Stimulated activated CD8-positive, alpha-beta memory T cell treated with anti-CD3 and anti-CD28 coated beads, Interleukin-2, amount 100 ng/mL, for 1 hour (primary cell): ENCODE measurements around the gene NAPG.
A peak's percentile ranks its signal among the peaks of the same experiment; 100 is the strongest.
"Not testable (repeated sequence)": the region's sequence is repeated elsewhere in the genome, so short reads cannot be mapped to it uniquely, and the experiment has no call there.

ENCODE experiments used
- DNase-seq, 2 donors: peaks; one replicate each; pipeline ENCODE4 v3.0.0-alpha.2; 2020; ENCODE audit warnings: low read depth in 2 of 2

NAPG gene

GRCh38 chr18:10525697-10526560, at the start of gene NAPG:
Gene NAPG, plus strand, starts transcription at chr18:10526027. Its CDS starts 76 bp downstream, at chr18:10526103.
- DNase-seq: peak; percentile 71 to 80

DNA sequence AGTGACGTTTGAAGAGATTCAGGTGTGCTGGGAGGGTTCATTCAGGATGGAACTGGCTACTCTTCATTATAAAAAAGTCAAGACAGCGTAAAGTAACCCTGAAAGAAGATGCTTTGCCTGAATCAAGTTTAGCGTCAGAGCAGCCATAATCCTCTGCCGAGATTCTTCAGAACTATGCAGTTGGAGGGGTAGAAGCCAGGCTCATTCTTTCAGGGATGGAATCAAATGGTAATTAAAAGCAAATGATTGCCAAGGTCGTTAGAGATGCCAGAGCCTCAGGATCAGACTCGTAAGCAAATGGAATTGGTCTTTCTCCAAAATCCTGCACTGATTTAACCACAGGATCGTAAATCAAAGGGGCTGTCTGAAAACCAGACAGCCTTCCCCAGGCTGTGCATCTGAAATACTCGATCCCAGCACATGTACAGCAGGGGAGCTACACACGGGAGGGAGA, 49.5 kb upstream of the NAPG start:
- DNase-seq: no peak

DNA sequence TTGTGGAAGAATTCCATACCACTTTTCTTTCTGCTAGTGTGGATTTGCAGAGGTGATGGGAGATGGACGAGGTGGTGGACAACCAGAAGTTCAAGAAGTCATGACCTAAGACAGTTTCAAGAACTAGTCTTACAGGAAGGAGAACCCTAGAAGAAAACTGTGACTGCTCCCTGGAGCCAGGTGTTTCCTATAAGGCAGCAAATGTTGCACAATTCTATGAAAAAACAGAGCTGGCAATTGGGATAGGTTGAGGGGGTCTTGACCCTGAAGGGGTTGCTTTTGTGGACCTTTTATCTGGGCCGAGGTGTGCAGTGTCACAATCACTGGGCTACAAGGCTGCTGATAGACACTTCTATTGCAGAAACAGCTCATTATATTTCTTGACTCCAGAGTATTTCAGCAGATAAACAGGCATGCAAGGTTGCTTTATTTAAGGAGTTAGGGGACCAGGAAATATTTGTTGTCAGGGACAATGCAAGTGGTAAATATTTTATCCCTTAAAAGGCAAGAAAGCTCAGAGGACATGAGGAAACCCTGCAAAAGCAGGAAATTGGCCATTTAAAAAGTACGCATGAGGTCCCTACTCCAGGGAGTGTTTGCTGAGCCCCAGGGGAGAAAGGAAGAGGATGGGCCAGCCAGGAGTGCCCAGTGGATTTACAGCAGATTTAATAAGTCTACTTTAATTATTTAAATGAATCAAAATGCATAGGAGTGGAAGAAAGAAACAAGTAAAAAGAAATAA, 48.5 kb upstream of the NAPG start:
- no peak for DNase-seq

- no peak for DNase-seq
Measured at GRCh38 chr18:10477863-10478260, 48.0 kb upstream of the NAPG start.

DNA sequence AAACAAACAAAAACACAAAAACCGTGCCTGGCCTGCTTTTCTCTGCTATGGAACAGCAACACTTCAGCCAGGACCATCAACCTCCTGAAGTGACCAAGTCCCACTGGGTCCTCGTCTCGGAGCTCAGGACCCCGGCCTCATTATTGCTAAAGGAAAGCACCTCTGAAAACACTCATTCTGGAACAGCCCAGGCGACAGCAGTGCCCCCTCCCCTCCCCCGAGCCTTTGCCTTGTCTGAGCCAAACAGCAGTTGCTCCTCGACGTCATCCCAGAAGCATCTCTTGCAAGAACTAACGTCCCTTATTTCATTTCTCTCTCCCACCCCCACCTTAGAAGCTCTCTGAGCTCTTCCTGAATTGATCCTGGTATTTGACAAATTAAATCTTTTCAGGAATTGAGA, 44.0 kb upstream of the NAPG start:
- no peak for DNase-seq

DNA sequence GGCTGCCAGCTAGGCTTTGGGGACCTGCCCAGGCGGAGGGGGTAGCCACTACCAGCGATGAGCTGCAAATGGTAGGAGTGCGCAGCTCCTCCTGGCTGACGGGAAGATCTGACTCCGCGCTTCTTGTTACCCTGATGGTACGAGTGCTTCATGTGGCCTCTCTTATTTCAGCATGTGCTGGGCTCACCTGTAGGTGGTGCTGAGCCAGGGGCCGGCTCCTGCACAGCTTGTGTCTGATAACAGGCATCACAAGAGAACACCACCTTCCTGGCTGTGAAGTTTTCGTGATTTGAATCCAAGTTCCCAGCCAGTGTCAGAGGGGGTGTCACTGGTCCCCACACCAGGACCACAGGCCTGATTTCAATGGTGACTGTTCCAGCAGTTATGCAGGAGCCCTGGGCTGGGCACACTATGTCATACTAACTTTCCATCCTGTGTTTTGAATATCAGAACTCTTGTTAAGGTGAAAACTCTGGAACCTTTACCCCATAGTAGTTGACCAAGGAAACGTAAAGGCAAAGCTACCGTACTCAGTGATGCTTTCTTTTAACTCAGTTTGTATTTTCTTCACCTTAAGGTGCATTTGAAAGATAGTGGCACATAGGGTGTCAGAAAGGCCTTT, 43.4 kb upstream of the NAPG start:
- no peak for DNase-seq

DNA sequence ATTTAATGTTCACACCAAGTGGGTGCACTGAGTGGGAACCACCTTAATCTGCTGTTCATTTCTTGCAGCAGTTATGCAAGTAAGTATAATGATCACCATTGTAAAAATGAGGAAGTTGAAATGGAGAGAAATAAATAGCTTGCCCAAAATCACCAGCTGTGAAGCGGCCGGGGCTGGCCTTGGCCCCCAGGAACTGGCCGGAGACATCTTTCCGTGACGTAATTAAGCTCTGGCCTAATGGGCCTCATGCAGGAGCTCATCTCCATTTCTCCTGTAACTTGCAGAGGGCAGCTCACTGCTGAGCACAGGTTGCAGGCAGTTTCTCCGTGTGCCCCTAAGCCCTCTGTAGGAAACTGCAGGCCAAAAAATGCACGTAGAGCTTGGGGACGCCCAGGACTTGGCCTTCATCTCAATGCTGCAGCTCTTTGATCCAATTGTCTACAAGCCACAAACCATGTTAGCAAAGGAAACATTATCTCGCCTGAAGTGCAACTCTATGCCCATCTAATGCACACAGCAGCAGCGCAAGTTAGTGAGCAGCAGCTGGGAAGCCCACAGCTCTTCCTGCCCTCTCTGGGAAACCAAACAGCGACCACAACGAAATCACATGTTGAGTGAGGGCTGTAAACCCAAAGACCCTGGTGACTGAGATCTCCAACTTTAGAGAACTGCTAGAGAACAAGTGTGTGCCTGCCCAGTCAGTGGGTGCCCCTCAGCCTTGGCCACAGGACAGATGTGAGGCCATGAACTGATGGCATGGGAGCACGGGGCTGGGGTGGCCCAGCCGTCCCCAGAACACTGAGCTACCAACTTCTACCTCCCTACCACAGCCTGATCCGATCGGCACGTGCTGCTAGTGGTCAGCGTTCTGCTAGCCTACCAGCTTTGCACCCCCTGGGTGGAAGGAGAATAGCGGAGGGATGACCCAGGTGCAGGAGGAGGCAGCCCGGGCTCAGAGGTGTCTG, 42.6 kb upstream of the NAPG start:
- DNase-seq: no peak

GRCh38 chr18:10485475-10485874, 40.4 kb upstream of the NAPG start:
- no peak for DNase-seq

DNA sequence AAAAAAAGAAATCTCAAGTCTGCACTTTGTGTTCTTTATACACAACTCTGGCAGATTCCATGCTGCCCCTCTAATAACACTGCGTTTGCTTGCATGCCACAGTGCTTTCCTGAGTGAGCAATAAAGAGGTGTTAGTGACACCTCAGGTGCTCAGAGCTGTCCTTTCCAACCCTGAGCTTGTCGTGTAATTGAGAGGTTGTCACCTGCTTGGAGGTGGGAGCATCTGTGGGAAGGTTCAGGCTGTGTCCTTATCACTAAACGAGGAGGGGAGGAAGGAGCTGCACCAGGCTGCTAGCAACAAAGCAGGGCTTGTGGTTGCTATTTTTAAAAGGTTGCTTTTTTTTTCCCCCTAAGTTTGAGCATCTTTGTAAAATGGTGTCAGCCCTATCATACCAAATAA, 39.5 kb upstream of the NAPG start:
- DNase-seq: no peak

- no peak for DNase-seq
Measured at GRCh38 chr18:10487154-10487553, 38.7 kb upstream of the NAPG start.

GRCh38 chr18:10488017-10488416, 37.8 kb upstream of the NAPG start:
- no peak for DNase-seq

GRCh38 chr18:10490401-10491165, 35.2 kb upstream of the NAPG start:
- DNase-seq: peak; percentile 5 to 20

- no peak for DNase-seq
Measured at GRCh38 chr18:10495936-10496335, 29.9 kb upstream of the NAPG start.

DNA sequence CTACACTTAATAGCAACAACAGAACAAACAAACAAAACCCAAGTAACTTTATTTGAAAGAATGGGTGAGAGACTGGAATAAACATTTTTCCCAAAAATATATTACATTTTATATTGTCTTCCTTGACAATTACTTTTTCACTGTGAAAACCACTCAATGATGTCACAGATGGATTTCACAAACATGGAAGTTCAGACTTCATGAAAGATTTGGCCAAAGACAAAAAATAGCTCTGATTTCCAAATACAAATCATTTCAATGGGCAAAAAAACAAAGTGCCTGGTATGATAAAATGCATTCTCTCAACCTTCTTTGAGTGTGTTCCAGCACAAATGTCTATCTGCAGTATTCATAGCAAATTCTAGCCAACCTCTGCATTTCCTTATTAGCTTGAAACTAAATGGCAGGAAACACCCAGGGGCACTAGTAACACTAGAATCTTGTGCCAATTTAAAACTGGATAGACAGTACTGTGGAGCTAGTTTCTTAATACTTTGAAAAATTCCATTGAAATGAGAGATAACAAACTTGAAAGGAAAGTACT, 28.5 kb upstream of the NAPG start:
- no peak for DNase-seq

- no peak for DNase-seq
Measured at GRCh38 chr18:10499230-10499629, 26.6 kb upstream of the NAPG start.

- no peak for DNase-seq
Measured at GRCh38 chr18:10500038-10500437, 25.8 kb upstream of the NAPG start.

- DNase-seq: no peak
Measured at GRCh38 chr18:10504723-10505122, 21.1 kb upstream of the NAPG start.

GRCh38 chr18:10505892-10506291, 19.9 kb upstream of the NAPG start:
- not testable (repeated sequence) for DNase-seq

GRCh38 chr18:10508591-10508990, 17.2 kb upstream of the NAPG start:
- DNase-seq: no peak

- no peak for DNase-seq
Measured at GRCh38 chr18:10511236-10511635, 14.6 kb upstream of the NAPG start.
